Activated naive CD8-positive, alpha-beta T cell treated with anti-CD3 and anti-CD28 coated beads for 36 hours (primary cell): Measurements from ENCODE around the gene C20orf144. TPM values are rescaled to one million over a fixed set of nuclear protein-coding genes. Genes with fewer than 3 reads are reported as not detected.

Source experiments
- DNase-seq: peaks from one replicate; pipeline ENCODE4 v3.0.0; 2021
- H3K27ac Mint-ChIP-seq: one replicate; pipeline ENCODE4 v1.8.0; 2022; ENCODE audit warnings: mild to moderate bottlenecking, moderate library complexity, mixed read lengths
- H3K27me3 Mint-ChIP-seq: one replicate; pipeline ENCODE4 v1.8.0; 2022; ENCODE audit warnings: mild to moderate bottlenecking, mixed read lengths
- H3K36me3 Mint-ChIP-seq: one replicate; pipeline ENCODE4 v1.8.0; 2021; ENCODE audit warnings: mild to moderate bottlenecking, mixed read lengths
- H3K4me1 Mint-ChIP-seq: one replicate; pipeline ENCODE4 v1.8.0; 2021; ENCODE audit warnings: mixed read lengths
- H3K4me3 Mint-ChIP-seq: one replicate; pipeline ENCODE4 v1.8.0; 2022; ENCODE audit warnings: mild to moderate bottlenecking, moderate library complexity, mixed read lengths
- H3K9me3 Mint-ChIP-seq: one replicate; pipeline ENCODE4 v1.8.0; 2022; ENCODE audit warnings: mixed read lengths
- total RNA-seq, 2 experiments: library from RNA; stranded (reverse); gene quantifications; one replicate each; pipeline ENCODE4 v1.2.3, GENCODE V29; 2021

C20orf144 gene
- total RNA-seq, 2 experiments from 2014 or later: 0.10 to 0.21 TPM

DNA sequence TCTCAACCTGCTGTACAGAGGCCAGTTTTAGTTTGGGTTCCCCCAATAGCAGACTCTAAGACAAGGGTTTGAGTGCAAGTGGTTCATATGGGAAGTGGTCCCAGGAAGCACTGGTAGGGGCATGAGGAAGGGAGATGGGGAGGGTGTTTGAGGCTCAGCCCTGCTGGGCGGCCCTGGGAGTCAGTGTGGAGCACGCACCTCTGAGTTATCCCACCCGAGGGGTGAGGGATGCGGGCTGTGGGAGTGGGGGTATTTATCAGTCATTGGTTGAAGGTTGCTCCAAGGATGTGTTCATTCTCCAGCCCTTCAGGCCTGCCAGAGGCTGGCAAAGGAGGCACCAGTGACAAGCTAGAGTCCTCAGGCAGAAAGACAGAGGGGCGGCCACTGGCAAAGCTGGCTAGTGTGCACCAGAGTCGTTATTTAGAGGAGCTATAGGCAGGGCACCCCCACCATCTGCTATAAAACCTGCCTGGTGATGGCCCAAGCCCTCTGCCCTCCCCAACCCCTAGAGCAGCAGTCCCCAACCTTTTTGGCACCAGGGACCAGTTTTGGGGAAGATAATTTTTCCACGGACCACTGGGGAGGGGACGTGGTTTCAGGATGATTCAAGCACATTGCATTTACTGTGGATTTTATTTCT, 41.5 kb downstream of the C20orf144 start:
- no peak overlapping the region for H3K27ac Mint-ChIP-seq
- no peaks in the 10 kb centered on the region for H3K27me3 Mint-ChIP-seq
- H3K9me3 Mint-ChIP-seq: no peaks in the 10 kb centered on the region
- DNase-seq: no peak
- no peak overlapping the region for H3K4me3 Mint-ChIP-seq
- peaks cover 2% of the 10 kb centered on the region for H3K36me3 Mint-ChIP-seq
- no peaks in the 10 kb centered on the region for H3K4me1 Mint-ChIP-seq

DNA sequence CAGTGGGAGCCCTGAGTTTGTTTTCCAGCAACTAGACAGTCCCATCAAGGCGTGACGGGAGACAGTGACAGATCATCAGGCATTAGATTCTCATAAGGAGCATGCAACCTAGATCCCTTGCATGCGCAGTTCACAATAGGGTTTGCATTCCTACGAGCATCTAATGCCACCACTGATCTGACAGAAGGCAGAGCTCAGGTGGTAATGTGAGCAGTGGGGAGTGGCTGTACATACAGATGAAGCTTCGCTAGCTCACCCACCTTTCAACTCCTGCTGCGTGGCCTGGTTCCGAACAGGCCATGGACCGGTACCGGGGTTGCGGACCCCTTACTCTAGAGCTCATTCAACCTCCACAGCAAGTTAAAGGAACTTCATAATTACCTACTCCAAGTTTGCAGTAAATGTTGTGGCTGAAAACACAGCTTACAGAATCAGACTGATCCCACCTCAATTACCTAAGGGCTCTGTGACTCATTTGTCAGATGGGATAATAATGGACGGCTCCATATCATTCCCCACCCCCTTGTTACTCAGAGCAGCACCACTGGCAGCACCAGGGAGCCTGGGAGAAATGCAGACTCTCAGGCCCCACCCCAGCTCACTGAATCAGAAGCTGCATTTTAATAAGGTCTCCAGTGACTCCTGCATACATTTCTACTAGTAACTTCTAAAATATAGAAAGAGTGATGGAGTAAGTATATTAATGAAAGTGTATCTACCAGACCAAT, 42.2 kb downstream of the C20orf144 start:
- Mint-ChIP-seq H3K27ac (no peak overlapping the region), H3K36me3 (peaks cover 2% of the 10 kb centered on the region), H3K4me1 (peaks cover 3% of the 10 kb centered on the region), H3K9me3 (no peaks in the 10 kb centered on the region), H3K4me3 (no peak overlapping the region), H3K27me3 (no peaks in the 10 kb centered on the region)
- DNase-seq: no peak

DNA sequence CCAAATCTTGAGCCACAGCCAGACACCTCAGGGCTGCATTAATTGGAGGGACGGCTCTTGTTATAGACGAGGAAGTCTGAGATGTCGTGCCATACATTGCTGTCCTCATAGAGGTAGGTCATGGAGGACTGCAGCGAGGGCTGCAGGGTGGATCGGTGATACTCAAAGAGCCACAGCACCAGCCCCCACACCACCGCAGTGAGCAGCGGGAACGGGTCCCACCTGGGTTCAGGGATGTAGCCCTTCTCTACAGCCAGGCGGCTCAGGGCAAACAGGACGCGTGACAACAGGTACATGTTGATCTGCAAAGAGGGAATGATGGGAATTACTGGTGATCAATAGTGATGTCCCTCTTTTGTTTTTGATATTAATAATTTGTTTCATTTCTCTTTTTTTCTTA, 45.5 kb downstream of the C20orf144 start:
- H3K4me3 Mint-ChIP-seq: no peak overlapping the region
- H3K9me3 Mint-ChIP-seq: no peaks in the 10 kb centered on the region
- DNase-seq: no peak
- no peak overlapping the region for H3K27ac Mint-ChIP-seq
- H3K4me1 Mint-ChIP-seq: peaks cover 9% of the 10 kb centered on the region
- H3K36me3 Mint-ChIP-seq: peaks cover 7% of the 10 kb centered on the region
- H3K27me3 Mint-ChIP-seq: no peaks in the 10 kb centered on the region

DNA sequence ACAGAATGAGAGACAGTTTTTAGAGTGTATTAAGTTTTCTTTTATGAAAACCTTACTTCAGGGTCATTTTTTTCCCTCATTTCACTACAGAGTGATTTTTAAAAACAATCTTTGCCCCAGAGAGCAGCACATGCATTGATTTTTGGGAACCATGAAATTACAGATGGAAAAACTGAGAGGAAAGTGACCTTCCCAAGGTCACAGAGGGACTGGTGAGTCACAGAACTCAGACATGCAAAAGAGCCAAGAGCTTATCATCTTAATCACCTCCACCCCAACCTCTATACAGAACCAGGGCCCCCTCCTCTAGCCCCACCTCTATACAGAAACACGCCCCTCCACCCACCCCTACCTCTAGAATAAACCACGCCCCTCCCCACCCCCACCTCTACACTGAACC, 47.3 kb downstream of the C20orf144 start:
- Mint-ChIP-seq H3K27ac (no peak overlapping the region), H3K4me3 (no peak overlapping the region), H3K27me3 (no peaks in the 10 kb centered on the region), H3K4me1 (peaks cover 9% of the 10 kb centered on the region), H3K36me3 (peaks cover 7% of the 10 kb centered on the region), H3K9me3 (no peaks in the 10 kb centered on the region)
- DNase-seq: no peak

DNA sequence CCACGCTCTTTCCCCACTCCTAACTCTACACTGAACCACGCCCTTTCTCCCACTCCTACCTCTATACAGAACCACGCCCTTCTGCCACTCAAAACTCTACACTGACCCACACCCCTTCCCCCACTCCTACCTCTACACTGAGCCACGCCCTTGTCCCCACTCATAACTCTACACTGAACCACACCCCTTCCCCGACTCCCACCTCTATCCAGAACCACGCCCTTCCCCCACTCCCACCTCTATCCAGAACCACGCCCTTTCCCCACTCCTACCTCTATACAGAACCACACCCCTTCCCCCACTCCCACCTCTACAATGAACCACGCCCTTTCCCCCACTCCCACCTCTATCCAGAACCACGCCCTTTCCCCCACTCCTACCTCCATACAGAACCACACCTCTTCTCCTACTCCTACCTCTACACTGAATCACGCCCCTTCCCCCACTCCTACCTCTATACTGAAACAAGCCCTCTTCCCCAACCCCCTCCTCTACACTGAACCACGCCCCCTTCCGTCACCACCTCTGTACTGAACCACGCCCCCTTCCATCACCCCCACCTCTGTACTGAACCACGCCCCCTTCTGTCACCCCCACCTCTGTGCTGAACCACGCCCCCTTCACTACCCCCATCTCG, 47.9 kb downstream of the C20orf144 start:
- Mint-ChIP-seq H3K4me3 (no peak overlapping the region), H3K27me3 (no peaks in the 10 kb centered on the region), H3K36me3 (peaks cover 7% of the 10 kb centered on the region), H3K9me3 (no peaks in the 10 kb centered on the region), H3K4me1 (peaks cover 9% of the 10 kb centered on the region), H3K27ac (no peak overlapping the region)
- no peak for DNase-seq

DNA sequence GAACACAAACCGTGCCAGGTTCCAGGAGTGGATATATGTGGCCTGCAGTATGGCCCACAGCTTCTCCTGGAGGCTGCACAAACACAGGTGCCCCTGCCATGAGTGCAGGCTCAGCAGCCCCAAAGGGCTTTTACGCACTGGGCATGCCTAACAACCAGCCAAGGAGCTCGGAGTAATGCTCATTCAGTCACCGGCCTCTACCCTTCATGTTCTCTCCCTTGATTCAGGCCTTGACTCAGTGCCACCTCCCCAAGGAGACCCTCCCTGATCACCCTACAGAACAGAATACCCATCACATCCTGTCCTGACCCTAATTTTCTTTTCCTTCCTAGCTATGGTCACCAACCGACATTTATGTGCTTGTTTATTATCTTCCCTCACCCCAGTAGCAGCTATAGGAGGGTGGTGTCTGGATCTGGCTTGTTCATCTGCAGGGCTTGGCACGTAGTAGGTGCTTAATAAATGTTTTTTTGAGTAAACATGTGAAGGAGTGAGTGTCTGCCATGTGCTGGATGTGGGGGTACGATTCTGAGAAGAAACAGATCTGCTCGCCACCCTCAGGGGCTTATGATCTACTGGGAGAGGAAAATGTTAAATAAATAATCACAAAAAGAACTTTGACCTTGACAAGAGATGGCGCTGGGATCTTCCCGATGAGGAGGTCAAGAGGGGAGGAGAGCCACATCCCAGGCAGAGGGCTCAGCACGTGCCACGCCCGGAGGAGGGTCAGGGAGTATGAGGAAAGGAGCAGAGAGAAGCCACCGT, 48.7 kb downstream of the C20orf144 start:
- H3K36me3 Mint-ChIP-seq: peaks cover 7% of the 10 kb centered on the region
- H3K4me3 Mint-ChIP-seq: no peak overlapping the region
- peaks cover 9% of the 10 kb centered on the region for H3K4me1 Mint-ChIP-seq
- no peaks in the 10 kb centered on the region for H3K9me3 Mint-ChIP-seq
- H3K27me3 Mint-ChIP-seq: no peaks in the 10 kb centered on the region
- H3K27ac Mint-ChIP-seq: no peak overlapping the region
- DNase-seq: no peak

DNA sequence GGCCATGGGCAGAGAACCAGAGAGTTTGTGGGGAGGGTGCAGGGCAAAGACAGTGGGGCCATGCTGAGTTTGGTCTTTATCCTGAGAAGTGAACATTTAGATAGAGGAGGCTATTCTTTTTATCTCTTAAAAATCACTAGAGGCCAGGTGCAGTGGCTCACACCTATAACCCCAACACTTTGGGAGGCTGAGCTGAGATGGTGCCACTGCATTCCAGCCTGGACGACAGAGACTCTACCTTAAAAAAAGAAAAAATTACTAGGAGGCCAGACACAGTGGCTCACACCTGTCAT, 49.3 kb downstream of the C20orf144 start:
- Mint-ChIP-seq H3K4me3 (no peak overlapping the region), H3K27me3 (no peaks in the 10 kb centered on the region), H3K9me3 (no peaks in the 10 kb centered on the region), H3K4me1 (peaks cover 9% of the 10 kb centered on the region), H3K36me3 (peaks cover 7% of the 10 kb centered on the region), H3K27ac (no peak overlapping the region)
- no peak for DNase-seq

Other genes with a start within 250 kb of the C20orf144 start
- gene SNTA1, start 218.6 kb upstream of the C20orf144 start, total RNA-seq: 1 to 10 TPM; 4.0 to 4.7 TPM
- 1 to 10 TPM; 6.4 to 6.7 TPM for gene CBFA2T2, start 172.2 kb upstream of the C20orf144 start, total RNA-seq
- 1 to 10 TPM; 4.1 TPM for gene ACTL10, start 4.6 kb downstream of the C20orf144 start, total RNA-seq
- gene NECAB3, start 12.1 kb downstream of the C20orf144 start, total RNA-seq: 10 to 100 TPM; 10.7 to 12.0 TPM
- gene E2F1, start 24.1 kb downstream of the C20orf144 start, total RNA-seq: 10 to 100 TPM; 76.1 to 79.6 TPM
- gene PXMP4, start 58.0 kb downstream of the C20orf144 start, total RNA-seq: 1 to 10 TPM; 6.9 to 7.3 TPM
- 1 to 10 TPM; 3.7 TPM for gene ZNF341, start 69.7 kb downstream of the C20orf144 start, total RNA-seq
- gene CHMP4B, start 149.0 kb downstream of the C20orf144 start, total RNA-seq: 10 to 100 TPM; 90.6 to 95.5 TPM